GM12878 (cell line): Measurements from ENCODE around the gene EWSR1. TPM values are rescaled to one million over a fixed set of nuclear protein-coding genes. Genes with fewer than 3 reads are reported as not detected.

Source experiments
- CBX5 ChIP-seq: sonication (generic); IDR thresholded peaks from 2 replicates; pipeline ENCODE4 v1.6.1; 2016; ENCODE audit warnings: low read depth, moderate library complexity, mild to moderate bottlenecking, inconsistent platforms
- CHD2 ChIP-seq: IDR thresholded peaks from 2 replicates; pipeline ENCODE4 v1.6.1; 2011; ENCODE audit warnings: low read depth, low read length, improper control_type of control experiment, borderline replicate concordance
- CREM ChIP-seq: IDR thresholded peaks from 2 replicates; pipeline ENCODE4 v1.6.1; 2014; ENCODE audit warnings: antibody characterized with exemption, low read depth
- EED ChIP-seq: sonication (generic); IDR thresholded peaks from 2 replicates; pipeline ENCODE4 v1.6.1; 2016; ENCODE audit warnings: antibody characterized with exemption, low read depth
- ETV6 ChIP-seq, 2 experiments: fragments of 450-650 bp in 1 of 2; IDR thresholded peaks in 1 of 2; conservative IDR thresholded peaks in 1 of 2; 2 replicates each; pipeline ENCODE4 v1.6.1; 2014; ENCODE audit warnings: antibody characterized with exemption in 1 of 2, borderline replicate concordance in 1 of 2, low read depth in 1 of 2, mild to moderate bottlenecking in 1 of 2, moderate library complexity in 1 of 2
- FOXK2 ChIP-seq: fragments of 450-650 bp; IDR thresholded peaks from 2 replicates; pipeline ENCODE4 v1.6.1; 2017; ENCODE audit warnings: mild to moderate bottlenecking, moderate library complexity
- HSF1 ChIP-seq: fragments of 150-350 bp; IDR thresholded peaks from 2 replicates; pipeline ENCODE4 v1.6.1; 2014; ENCODE audit warnings: mild to moderate bottlenecking, low read depth, low read length
- IRF5 ChIP-seq: fragments of 450-650 bp; IDR thresholded peaks from 2 replicates; pipeline ENCODE4 v1.6.1; 2017; ENCODE audit warnings: borderline replicate concordance
- MAX ChIP-seq: IDR thresholded peaks from 2 replicates; pipeline ENCODE4 v1.6.1; 2012; ENCODE audit warnings: low read depth, low read length, improper control_type of control experiment
- MEF2B ChIP-seq: fragments of 450-650 bp; IDR thresholded peaks from 2 replicates; pipeline ENCODE4 v1.6.1; 2018; ENCODE audit warnings: mild to moderate bottlenecking, moderate library complexity; ENCODE audit not compliant: partially characterized antibody, poor library complexity, severe bottlenecking
- MXI1 ChIP-seq: fragments of 150-350 bp; IDR thresholded peaks from 2 replicates; pipeline ENCODE4 v1.6.1; 2011; ENCODE audit warnings: low read depth, mild to moderate bottlenecking, inconsistent platforms, low read length, improper control_type of control experiment
- NFIC ChIP-seq: IDR thresholded peaks from 2 replicates; pipeline ENCODE4 v1.6.1; 2012; ENCODE audit warnings: low read depth, mild to moderate bottlenecking, inconsistent platforms, low read length, moderate library complexity
- NR2C2 ChIP-seq: IDR thresholded peaks from 2 replicates; pipeline ENCODE4 v1.6.1; 2011; ENCODE audit warnings: borderline replicate concordance, low read depth; ENCODE audit not compliant: control insufficient read depth, insufficient read length
- PAX5 ChIP-seq: IDR thresholded peaks from 2 replicates; pipeline ENCODE4 v1.6.1; 2011; ENCODE audit warnings: low read depth, low read length, borderline replicate concordance
- POLR2AphosphoS2 ChIP-seq: IDR thresholded peaks from 2 replicates; pipeline ENCODE4 v1.6.1; 2011; ENCODE audit warnings: low read depth, mild to moderate bottlenecking, low read length, improper control_type of control experiment, moderate library complexity
- RAD21 ChIP-seq: IDR thresholded peaks from 2 replicates; pipeline ENCODE4 v1.6.1; 2011; ENCODE audit warnings: mild to moderate bottlenecking, low read depth, low read length, moderate library complexity; ENCODE audit not compliant: insufficient read depth
- SRF ChIP-seq, 2 experiments: IDR thresholded peaks; 2 replicates each; pipeline ENCODE4 v1.6.1; 2011; ENCODE audit warnings: low read depth in 2 of 2, low read length in 2 of 2, mild to moderate bottlenecking in 1 of 2, moderate library complexity in 1 of 2
- SUPT20H ChIP-seq: IDR thresholded peaks from 2 replicates; pipeline ENCODE4 v1.6.1; 2011; ENCODE audit warnings: low read depth, mild to moderate bottlenecking, low read length, moderate library complexity, borderline replicate concordance; ENCODE audit not compliant: control insufficient read depth
- ZNF217 ChIP-seq: fragments of 450-650 bp; IDR thresholded peaks from 2 replicates; pipeline ENCODE4 v1.6.1; 2017; ENCODE audit warnings: antibody characterized with exemption, mild to moderate bottlenecking
- ZNF24 ChIP-seq: fragments of 450-650 bp; IDR thresholded peaks from 2 replicates; pipeline ENCODE4 v1.6.1; 2017; ENCODE audit warnings: antibody characterized with exemption, mild to moderate bottlenecking
- ZNF384 ChIP-seq: IDR thresholded peaks from 2 replicates; pipeline ENCODE4 v1.6.1; 2012; ENCODE audit warnings: low read depth, mild to moderate bottlenecking, low read length, improper control_type of control experiment, borderline replicate concordance
- ZNF622 ChIP-seq: fragments of 450-650 bp; IDR thresholded peaks from 2 replicates; pipeline ENCODE4 v1.6.1; 2017; ENCODE audit warnings: mild to moderate bottlenecking, inconsistent platforms
- ZSCAN29 ChIP-seq: fragments of 450-650 bp; IDR thresholded peaks from 2 replicates; pipeline ENCODE4 v1.6.1; 2017; ENCODE audit warnings: mild to moderate bottlenecking, moderate library complexity
- polyA plus RNA-seq, 11 experiments: library from polyadenylated mRNA; depleted of rRNA in 4 of 11; unstranded in 6 of 11; stranded (reverse) in 5 of 11; fragments of >200 nt; fragmentation: Nextera tagmentation in 4 of 11; fragmentation: Illumina TruSeq in 1 of 11; extraction: Ambion mirVana in 4 of 11; extraction: Trizol in 1 of 11; gene quantifications; 1 replicate in 1 of 11; 2 replicates in 10 of 11; pipeline versions ENCODE4 v1.2.1 to v1.2.3, GENCODE V29; 2011 to 2016; ENCODE audit warnings: inconsistent platforms in 2 of 11, missing spikeins in 2 of 11, low read depth in 1 of 11
- total RNA-seq, 4 experiments: library from RNA; depleted of rRNA in 3 of 4; stranded (reverse); fragments of >200 nt in 3 of 4; fragmentation: Illumina TruSeq in 1 of 4; extraction: Trizol in 1 of 4; gene quantifications; 2 replicates each; pipeline versions ENCODE4 v1.2.1 to v1.2.3, GENCODE V29; 2013 to 2021
- TF ChIP-seq, protein P1 (sequence below): IDR thresholded peaks from 2 replicates; pipeline ENCODE4 v1.6.1; 2011; ENCODE audit warnings: borderline replicate concordance, low read depth, mild to moderate bottlenecking, moderate library complexity, mixed read lengths, low read length; ENCODE audit not compliant: insufficient read depth; ENCODE audit errors: extremely low read length
- TF ChIP-seq, protein P2 (sequence below): fragments of 450-650 bp; IDR thresholded peaks from 2 replicates; pipeline ENCODE4 v1.6.1; 2016; ENCODE audit warnings: mild to moderate bottlenecking

The EWSR1 gene
- total and polyA plus RNA-seq, 10 of the 15 experiments (the other 5 are each of a cell fraction or from before 2014, with no cell fraction given) = 130 to 480 (median 356) TPM

DNA sequence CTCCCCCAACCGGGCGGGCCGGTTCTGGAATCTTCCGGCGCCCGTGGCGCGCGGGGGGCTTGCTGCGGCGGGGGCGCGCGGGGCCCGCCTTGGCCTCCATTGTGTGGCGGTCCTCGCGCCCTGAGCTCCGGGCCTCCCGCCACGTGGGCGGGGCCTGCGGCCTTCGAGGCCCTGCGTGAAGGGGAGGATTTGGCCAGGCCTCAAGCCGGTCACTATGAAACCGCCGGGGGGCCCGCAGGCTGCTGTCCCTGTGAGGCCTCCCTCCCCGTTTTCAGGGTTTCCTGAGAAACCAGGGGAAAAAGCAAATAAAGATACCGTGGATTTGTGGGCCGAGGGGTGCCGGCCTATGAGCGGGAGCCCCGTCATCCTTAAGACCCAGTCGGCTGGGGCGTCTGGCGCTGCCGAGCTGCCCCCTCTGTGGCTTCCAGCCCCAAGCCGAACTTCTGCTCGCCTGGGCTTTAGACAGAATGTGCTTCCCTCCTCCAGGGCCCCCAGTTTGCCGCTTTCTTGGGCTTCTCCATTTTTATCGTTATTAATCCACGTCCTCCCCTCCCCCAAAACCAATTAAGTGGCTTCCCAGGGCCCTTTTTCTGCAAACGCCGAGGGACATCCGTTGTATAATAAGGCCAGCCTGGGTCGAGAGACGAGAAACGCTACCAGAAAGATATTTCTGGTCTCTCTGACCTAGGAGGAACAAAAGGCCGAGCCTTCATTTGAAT lies 602 bp downstream of the EWSR1 start (continued):
- TF ChIP-seq ZSCAN29 = 0 out of 2 replicates have a peak, but pooled peaks have one; percentile 27
- peak; percentile 45; the same call in 1 of the 2 replicates for TF ChIP-seq ZNF217
- no peak for TF ChIP-seq NFIC
- TF ChIP-seq, protein P1, sequence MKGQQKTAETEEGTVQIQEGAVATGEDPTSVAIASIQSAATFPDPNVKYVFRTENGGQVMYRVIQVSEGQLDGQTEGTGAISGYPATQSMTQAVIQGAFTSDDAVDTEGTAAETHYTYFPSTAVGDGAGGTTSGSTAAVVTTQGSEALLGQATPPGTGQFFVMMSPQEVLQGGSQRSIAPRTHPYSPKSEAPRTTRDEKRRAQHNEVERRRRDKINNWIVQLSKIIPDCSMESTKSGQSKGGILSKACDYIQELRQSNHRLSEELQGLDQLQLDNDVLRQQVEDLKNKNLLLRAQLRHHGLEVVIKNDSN = no peak
- TF ChIP-seq ZNF384 = no peak
- TF ChIP-seq SUPT20H = no peak
- no peak for TF ChIP-seq CHD2
- no peak for TF ChIP-seq ETV6 (conservative IDR thresholded peaks at IDR 0.05 in 1 of 2, IDR thresholded peaks at IDR 0.05 in 1 of 2; ENCODE audit: borderline replicate concordance in 1 of 2, low read depth in 1 of 2)
- peak; percentile 80 for TF ChIP-seq HSF1
- peak; percentile 2 for TF ChIP-seq MEF2B
- TF ChIP-seq SRF (IDR thresholded peaks at IDR 0.05; ENCODE audit: low read depth in 2 of 2, low read length in 2 of 2) = no peak
- no peak for TF ChIP-seq NR2C2
- TF ChIP-seq RAD21 = no peak
- TF ChIP-seq EED = no peak
- 0 out of 2 replicates have a peak, but pooled peaks have one; percentile 49 for TF ChIP-seq ZNF24
- TF ChIP-seq POLR2AphosphoS2 = no peak
- TF ChIP-seq MXI1 = peak; percentile 26; the same call in 1 of the 2 replicates
- TF ChIP-seq ZNF622 = no peak
- no peak for TF ChIP-seq MAX
- TF ChIP-seq IRF5 = no peak
- TF ChIP-seq, protein P2, sequence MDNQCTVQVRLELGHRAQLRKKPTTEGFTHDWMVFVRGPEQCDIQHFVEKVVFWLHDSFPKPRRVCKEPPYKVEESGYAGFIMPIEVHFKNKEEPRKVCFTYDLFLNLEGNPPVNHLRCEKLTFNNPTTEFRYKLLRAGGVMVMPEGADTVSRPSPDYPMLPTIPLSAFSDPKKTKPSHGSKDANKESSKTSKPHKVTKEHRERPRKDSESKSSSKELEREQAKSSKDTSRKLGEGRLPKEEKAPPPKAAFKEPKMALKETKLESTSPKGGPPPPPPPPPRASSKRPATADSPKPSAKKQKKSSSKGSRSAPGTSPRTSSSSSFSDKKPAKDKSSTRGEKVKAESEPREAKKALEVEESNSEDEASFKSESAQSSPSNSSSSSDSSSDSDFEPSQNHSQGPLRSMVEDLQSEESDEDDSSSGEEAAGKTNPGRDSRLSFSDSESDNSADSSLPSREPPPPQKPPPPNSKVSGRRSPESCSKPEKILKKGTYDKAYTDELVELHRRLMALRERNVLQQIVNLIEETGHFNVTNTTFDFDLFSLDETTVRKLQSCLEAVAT = no peak
- TF ChIP-seq FOXK2 = no peak
- no peak for TF ChIP-seq CBX5
- no peak for TF ChIP-seq CREM
- no peak for TF ChIP-seq PAX5
